Urinary bladder (tissue), 4 donors: ENCODE results near the gene LMOD3. TPM values are rescaled to one million over a fixed set of nuclear protein-coding genes. Genes with fewer than 3 reads are reported as not detected.
A peak's percentile ranks its signal among the peaks of the same experiment; 100 is the strongest.

Experiments
- DNase-seq: peaks from one replicate; pipeline ENCODE4 v3.0.0-alpha.2; 2015; ENCODE audit errors: extremely low spot score
- H3K27ac ChIP-seq: one replicate; pipeline ENCODE4 v1.5.1; 2013; ENCODE audit warnings: low read depth, mild to moderate bottlenecking, moderate library complexity
- H3K36me3 ChIP-seq: one replicate; pipeline ENCODE4 v1.6.1; 2013; ENCODE audit warnings: mild to moderate bottlenecking, moderate library complexity; ENCODE audit not compliant: insufficient read depth
- H3K4me1 ChIP-seq: one replicate; pipeline ENCODE4 v1.6.1; 2013; ENCODE audit warnings: mild to moderate bottlenecking, moderate library complexity; ENCODE audit not compliant: insufficient read depth
- H3K4me3 ChIP-seq: one replicate; pipeline ENCODE4 v1.5.1; 2013; ENCODE audit warnings: low read depth, low read length
- WGBS: extraction: QIAGEN DNeasy Blood & Tissue Kit; methylation state at CpG from one replicate; pipeline ENCODE4 v1.1.7; 2013; 5-methylcytosine and 5-hydroxymethylcytosine counted together
- polyA plus RNA-seq: library from polyadenylated mRNA; stranded (reverse); fragments of 200-250 nt; gene quantifications from one replicate; pipeline ENCODE4 v1.2.3, GENCODE V29; 2013
- total RNA-seq: library from RNA; depleted of rRNA; stranded (reverse); fragments of >200 nt; gene quantifications from one replicate; pipeline ENCODE4 v1.2.3, GENCODE V29; 2014
- donor health status: healthy with polysubstance abuse.
- donor health status: healthy.

The LMOD3 gene
- total RNA-seq = 3.0 TPM
- 0.65 TPM for polyA plus RNA-seq

GRCh38 chr3:69122403-69122802 lies at the start of gene LMOD3:
Gene LMOD3 (minus strand): TSS chr3:69122595. CDS start chr3:69122386, 209 bp downstream.
- Histone ChIP-seq H3K4me1 (no peaks in the 10 kb centered on the region), H3K27ac (no peak within 1 kb of the TSS), H3K4me3 (no peak within 1 kb of the TSS), H3K36me3 (no peaks in the 10 kb centered on the region)
- DNase-seq = no peak
- WGBS = 39% methylated on average over 3 of the region's 3 CpGs

- Histone ChIP-seq H3K27ac (no peak overlapping the region), H3K36me3 (no peaks in the 10 kb centered on the region), H3K4me3 (no peak overlapping the region), H3K4me1 (peaks cover 1% of the 10 kb centered on the region)
- no peak for DNase-seq
- WGBS = 73% methylated on average over 1 of the region's 1 CpG
Observed at GRCh38 chr3:69172058-69172457, 49.7 kb upstream of the LMOD3 start.

- Histone ChIP-seq H3K36me3 (no peaks in the 10 kb centered on the region), H3K4me1 (no peaks in the 10 kb centered on the region), H3K27ac (no peak overlapping the region), H3K4me3 (no peak overlapping the region)
- DNase-seq = no peak
- 89% methylated on average over 1 of the region's 1 CpG for WGBS
Observed at GRCh38 chr3:69166446-69166845, 44.1 kb upstream of the LMOD3 start.

GRCh38 chr3:69165744-69166143 lies 43.3 kb upstream of the LMOD3 start:
- Histone ChIP-seq H3K27ac (no peak overlapping the region), H3K36me3 (no peaks in the 10 kb centered on the region), H3K4me1 (no peaks in the 10 kb centered on the region), H3K4me3 (no peak overlapping the region)
- WGBS = 98% methylated on average over 4 of the region's 4 CpGs
- DNase-seq = no peak

- Histone ChIP-seq H3K27ac (no peak overlapping the region), H3K4me1 (no peaks in the 10 kb centered on the region), H3K4me3 (no peak overlapping the region), H3K36me3 (no peaks in the 10 kb centered on the region)
- DNase-seq = no peak
Observed at GRCh38 chr3:69164296-69164695, 41.9 kb upstream of the LMOD3 start.

GRCh38 chr3:69162308-69162980 lies 40.0 kb upstream of the LMOD3 start:
- no peak overlapping the region for H3K27ac ChIP-seq
- no peak for DNase-seq
- 94% methylated on average over 2 of the region's 2 CpGs for whole genome bisulfite sequencing
- no peaks in the 10 kb centered on the region for H3K36me3 ChIP-seq
- no peaks in the 10 kb centered on the region for H3K4me1 ChIP-seq
- no peak overlapping the region for H3K4me3 ChIP-seq

GRCh38 chr3:69161587-69162307 lies 39.4 kb upstream of the LMOD3 start:
- Histone ChIP-seq H3K4me1 (no peaks in the 10 kb centered on the region), H3K27ac (no peak overlapping the region), H3K36me3 (no peaks in the 10 kb centered on the region), H3K4me3 (no peak overlapping the region)
- peak; percentile 32 for DNase-seq
- WGBS = 39% methylated on average over 5 of the region's 5 CpGs

GRCh38 chr3:69160525-69160924 lies 38.1 kb upstream of the LMOD3 start:
- WGBS = 84% methylated on average over 4 of the region's 4 CpGs
- Histone ChIP-seq H3K36me3 (no peaks in the 10 kb centered on the region), H3K4me3 (no peak overlapping the region), H3K4me1 (no peaks in the 10 kb centered on the region), H3K27ac (no peak overlapping the region)
- DNase-seq = no peak

GRCh38 chr3:69160107-69160506 lies 37.7 kb upstream of the LMOD3 start:
- no peak overlapping the region for H3K27ac ChIP-seq
- H3K4me3 ChIP-seq = no peak overlapping the region
- WGBS = 89% methylated on average over 2 of the region's 2 CpGs
- H3K4me1 ChIP-seq = no peaks in the 10 kb centered on the region
- H3K36me3 ChIP-seq = no peaks in the 10 kb centered on the region
- no peak for DNase-seq

GRCh38 chr3:69149586-69149985 lies 27.2 kb upstream of the LMOD3 start:
- H3K36me3 ChIP-seq = no peaks in the 10 kb centered on the region
- 90% methylated on average over 3 of the region's 3 CpGs for WGBS
- DNase-seq = no peak
- no peak overlapping the region for H3K4me3 ChIP-seq
- no peak overlapping the region for H3K27ac ChIP-seq
- H3K4me1 ChIP-seq = no peaks in the 10 kb centered on the region

GRCh38 chr3:69145688-69146087 lies 23.3 kb upstream of the LMOD3 start:
- no peak for DNase-seq
- H3K27ac ChIP-seq = no peak overlapping the region
- no peak overlapping the region for H3K4me3 ChIP-seq
- no peaks in the 10 kb centered on the region for H3K36me3 ChIP-seq
- no peaks in the 10 kb centered on the region for H3K4me1 ChIP-seq

- no peak for DNase-seq
- Histone ChIP-seq H3K4me1 (no peaks in the 10 kb centered on the region), H3K36me3 (no peaks in the 10 kb centered on the region), H3K4me3 (no peak overlapping the region), H3K27ac (no peak overlapping the region)
- 68% methylated on average over 3 of the region's 3 CpGs for WGBS
Observed at GRCh38 chr3:69144631-69145245, 22.3 kb upstream of the LMOD3 start.

- no peaks in the 10 kb centered on the region for H3K4me1 ChIP-seq
- no peak for DNase-seq
- H3K27ac ChIP-seq = no peak overlapping the region
- no peak overlapping the region for H3K4me3 ChIP-seq
- WGBS = 89% methylated on average over 3 of the region's 3 CpGs
- no peaks in the 10 kb centered on the region for H3K36me3 ChIP-seq
Observed at GRCh38 chr3:69143612-69144011, 21.2 kb upstream of the LMOD3 start.

- WGBS = 58% methylated on average over 4 of the region's 4 CpGs
- no peaks in the 10 kb centered on the region for H3K36me3 ChIP-seq
- no peak overlapping the region for H3K27ac ChIP-seq
- no peak for DNase-seq
- no peaks in the 10 kb centered on the region for H3K4me1 ChIP-seq
- no peak overlapping the region for H3K4me3 ChIP-seq
Observed at GRCh38 chr3:69142797-69143454, 20.5 kb upstream of the LMOD3 start.
